Measurements from ENCODE around the gene TSPAN33. TPM values are rescaled to one million over a fixed set of nuclear protein-coding genes. Genes with fewer than 3 reads are reported as not detected.
"Not testable (repeated sequence)": the region's sequence is repeated elsewhere in the genome, so short reads cannot be mapped to it uniquely, and the experiment has no call there.

TSPAN33 gene
- polyA plus RNA-seq, 1 donor (not counting 4 experiments of a cell fraction or from before 2014, with no cell fraction given), result 0.93 TPM

GRCh38 chr7:129218514-129219062 lies 74.1 kb downstream of the TSPAN33 start:
- peak; percentile 45 for DNase-seq (ENCODE audit: low read depth, low spot score)
- TF ChIP-seq EZH2 (IDR thresholded peaks at IDR 0.05; ENCODE audit: low read length) (no peak), CTCF (optimal IDR thresholded peaks at IDR 0.05 in 1 of 3, IDR thresholded peaks at IDR 0.05 in 1 of 3, conservative IDR thresholded peaks at IDR 0.05 in 1 of 3; ENCODE audit: extremely low read depth in 1 of 3, insufficient read depth in 2 of 3, low read length in 3 of 3) (peak; percentile 79 to 97 (median 95))

GRCh38 chr7:129219166-129219565 lies 74.7 kb downstream of the TSPAN33 start:
- H3K27ac ChIP-seq (ENCODE audit: control insufficient read depth, insufficient read depth, low read length); FAIRE-seq; H4K20me1 ChIP-seq (ENCODE audit: control insufficient read depth, extremely low read depth, insufficient read depth, low read length); H3K27me3 ChIP-seq (ENCODE audit: control insufficient read depth, extremely low read depth, insufficient read depth, low read length); DNase-seq (ENCODE audit: low read depth, low spot score); H3K36me3 ChIP-seq (ENCODE audit: control insufficient read depth in 2 of 2, extremely low read depth in 1 of 2, insufficient read depth in 2 of 2, low read length in 2 of 2); H3K79me2 ChIP-seq (ENCODE audit: control insufficient read depth, insufficient read depth, low read length); H3K9ac ChIP-seq (ENCODE audit: control insufficient read depth, extremely low read depth, insufficient read depth, low read length); dilution Hi-C loops (cut with MboI; ENCODE audit: extremely low pct_ligation_motif_present, low sequenced_read_pairs); H3K4me1 ChIP-seq (ENCODE audit: control insufficient read depth, extremely low read depth, insufficient read depth, low read length); H3K9me1 ChIP-seq (ENCODE audit: control insufficient read depth, extremely low read depth, insufficient read depth, low read length); H3K9me3 ChIP-seq (ENCODE audit: control insufficient read depth, low read depth, low read length); H3K4me3 ChIP-seq (ENCODE audit: control insufficient read depth in 2 of 3, extremely low read depth in 1 of 3, insufficient read depth in 2 of 3, low read depth in 1 of 3, low read length in 3 of 3); H3K4me2 ChIP-seq (ENCODE audit: control insufficient read depth, extremely low read depth, insufficient read depth, low read depth, low read length); H2AFZ ChIP-seq (ENCODE audit: control insufficient read depth, low read length): not testable (repeated sequence)

More at GRCh38 chr7:129218514-129219062, 74.1 kb downstream of the TSPAN33 start:
- peak; percentile 91 for FAIRE-seq
- Histone ChIP-seq H3K79me2 (ENCODE audit: control insufficient read depth, insufficient read depth, low read length) (no peaks in the 10 kb centered on the region), H3K4me2 (ENCODE audit: control insufficient read depth, extremely low read depth, insufficient read depth, low read depth, low read length) (no peak overlapping the region), H3K9ac (ENCODE audit: control insufficient read depth, extremely low read depth, insufficient read depth, low read length) (no peak overlapping the region), H3K4me3 (ENCODE audit: control insufficient read depth in 2 of 3, extremely low read depth in 1 of 3, insufficient read depth in 2 of 3, low read depth in 1 of 3, low read length in 3 of 3) (no peak overlapping the region), H3K27me3 (ENCODE audit: control insufficient read depth, extremely low read depth, insufficient read depth, low read length) (no peaks in the 10 kb centered on the region), H4K20me1 (ENCODE audit: control insufficient read depth, extremely low read depth, insufficient read depth, low read length) (no peaks in the 10 kb centered on the region), H3K9me3 (ENCODE audit: control insufficient read depth, low read depth, low read length) (no peaks in the 10 kb centered on the region), H3K9me1 (ENCODE audit: control insufficient read depth, extremely low read depth, insufficient read depth, low read length) (no peaks in the 10 kb centered on the region), H3K36me3 (ENCODE audit: control insufficient read depth in 2 of 2, extremely low read depth in 1 of 2, insufficient read depth in 2 of 2, low read length in 2 of 2) (no peaks in the 10 kb centered on the region), H3K27ac (ENCODE audit: control insufficient read depth, insufficient read depth, low read length) (no peak overlapping the region), H3K4me1 (ENCODE audit: control insufficient read depth, extremely low read depth, insufficient read depth, low read length) (no peaks in the 10 kb centered on the region), H2AFZ (ENCODE audit: control insufficient read depth, low read length) (no peak overlapping the region)
- dilution Hi-C loops (cut with MboI; ENCODE audit: extremely low pct_ligation_motif_present, low sequenced_read_pairs), result no loop called here

Small RNAs within 50 kb of the gene (small RNA-seq; reads per million reads assigned to genes)
- 0 to 0.50 (median 0.13) reads per million in 3 experiments for gene RNY1P11 (ENCODE audit: insufficient read length in 3 of 3, low read depth in 3 of 3, low replicate concordance in 1 of 3)

Other genes starting within 250 kb of the TSPAN33 start
- 0.03 to 0.17 TPM in 2 of 3 replicates, not detected in the other for gene KCP, start 234.0 kb upstream of the TSPAN33 start, polyA plus RNA-seq
- gene IRF5, start 206.8 kb upstream of the TSPAN33 start, polyA plus RNA-seq, result 0.78 to 1.5 TPM (median 0.88 TPM) in 3 replicates
- gene TNPO3, start 89.6 kb upstream of the TSPAN33 start, polyA plus RNA-seq, result 28.8 to 45.3 TPM (median 35.1 TPM) in 3 replicates
- gene SMO, start 43.9 kb downstream of the TSPAN33 start, polyA plus RNA-seq, result 3.9 to 6.2 TPM (median 6.2 TPM) in 3 replicates
- gene AHCYL2, start 80.3 kb downstream of the TSPAN33 start, polyA plus RNA-seq, result 21.9 to 39.5 TPM (median 32.8 TPM) in 3 replicates

Data from keratinocyte (primary cell).